ENCODE measurements around the gene UCP2. TPM values are rescaled to one million over a fixed set of nuclear protein-coding genes. Genes with fewer than 3 reads are reported as not detected.

UCP2 gene
- total RNA-seq, 4 donors from 2014 or later: 9.8 to 27.3 (median 12.9) TPM

- Histone ChIP-seq H3K4me1 (peaks cover 40% of the 10 kb centered on the region), H3K9me3 (no peaks in the 10 kb centered on the region), H3K36me3 (peaks cover 6% of the 10 kb centered on the region), H3K27ac (no peak overlapping the region), H3K4me3 (no peak overlapping the region), H3K27me3 (no peaks in the 10 kb centered on the region)
- no peak for DNase-seq (ENCODE audit: low spot score in 2 of 2)
- TF ChIP-seq CTCF (IDR thresholded peaks at IDR 0.05) (no peak), EP300 (IDR thresholded peaks at IDR 0.05) (no peak), POLR2AphosphoS5 (IDR thresholded peaks at IDR 0.05) (no peak), POLR2A (IDR thresholded peaks at IDR 0.05) (no peak)
- WGBS: 100% methylated on average over 1 of the region's 3 CpGs
Observed at GRCh38 chr11:73978576-73979086, 4.0 kb downstream of the UCP2 start.

- WGBS: 96% methylated on average over 18 of the region's 18 CpGs
- Histone ChIP-seq H3K36me3 (peaks cover 6% of the 10 kb centered on the region), H3K9me3 (no peaks in the 10 kb centered on the region), H3K27me3 (no peaks in the 10 kb centered on the region), H3K4me3 (no peak overlapping the region), H3K27ac (no peak overlapping the region), H3K4me1 (peaks cover 42% of the 10 kb centered on the region)
- TF ChIP-seq CTCF (IDR thresholded peaks at IDR 0.05) (no peak), POLR2A (IDR thresholded peaks at IDR 0.05) (no peak), POLR2AphosphoS5 (IDR thresholded peaks at IDR 0.05) (no peak), EP300 (IDR thresholded peaks at IDR 0.05) (no peak)
- peak in 1 of 2 donors; percentile 23 for DNase-seq (ENCODE audit: low spot score in 2 of 2)
Observed at GRCh38 chr11:73977856-73978519, 4.7 kb downstream of the UCP2 start.

- Histone ChIP-seq H3K36me3 (peaks cover 6% of the 10 kb centered on the region), H3K4me1 (peaks cover 35% of the 10 kb centered on the region), H3K9me3 (no peaks in the 10 kb centered on the region), H3K27ac (no peak overlapping the region), H3K27me3 (no peaks in the 10 kb centered on the region), H3K4me3 (no peak overlapping the region)
- WGBS: 92% methylated on average over 14 of the region's 14 CpGs
- TF ChIP-seq POLR2A (IDR thresholded peaks at IDR 0.05) (no peak), CTCF (IDR thresholded peaks at IDR 0.05) (no peak), POLR2AphosphoS5 (IDR thresholded peaks at IDR 0.05) (no peak)
- DNase-seq (ENCODE audit: low spot score in 2 of 2): no peak
Observed at GRCh38 chr11:73976451-73977151, 6.0 kb downstream of the UCP2 start.

GRCh38 chr11:73975479-73975757 is 7.2 kb downstream of the UCP2 start:
- H3K27ac ChIP-seq: no peak overlapping the region
- no peaks in the 10 kb centered on the region for H3K9me3 ChIP-seq
- peaks cover 24% of the 10 kb centered on the region for H3K4me1 ChIP-seq
- H3K4me3 ChIP-seq: no peak overlapping the region
- no peak for DNase-seq (ENCODE audit: low spot score in 2 of 2)
- 86% methylated on average over 6 of the region's 6 CpGs for WGBS
- H3K36me3 ChIP-seq: peaks cover 6% of the 10 kb centered on the region
- TF ChIP-seq POLR2A (IDR thresholded peaks at IDR 0.05): no peak
- no peak for TF ChIP-seq EP300 (IDR thresholded peaks at IDR 0.05)
- no peak for TF ChIP-seq CTCF (IDR thresholded peaks at IDR 0.05)
- no peak for TF ChIP-seq POLR2AphosphoS5 (IDR thresholded peaks at IDR 0.05)
- no peaks in the 10 kb centered on the region for H3K27me3 ChIP-seq
